HG03159 (cell line): Measurements from ENCODE around the gene SSBP3.
"Not testable (repeated sequence)": the region's sequence is repeated elsewhere in the genome, so short reads cannot be mapped to it uniquely, and the experiment has no call there.

Experiments
- ATAC-seq: cut with Tn5 transposase; IDR thresholded peaks from one replicate; pipeline ENCODE4 v1.9.1; 2021; ENCODE audit warnings: mild to moderate bottlenecking, moderate library complexity; ENCODE audit not compliant: unreplicated experiment

Gene SSBP3

DNA sequence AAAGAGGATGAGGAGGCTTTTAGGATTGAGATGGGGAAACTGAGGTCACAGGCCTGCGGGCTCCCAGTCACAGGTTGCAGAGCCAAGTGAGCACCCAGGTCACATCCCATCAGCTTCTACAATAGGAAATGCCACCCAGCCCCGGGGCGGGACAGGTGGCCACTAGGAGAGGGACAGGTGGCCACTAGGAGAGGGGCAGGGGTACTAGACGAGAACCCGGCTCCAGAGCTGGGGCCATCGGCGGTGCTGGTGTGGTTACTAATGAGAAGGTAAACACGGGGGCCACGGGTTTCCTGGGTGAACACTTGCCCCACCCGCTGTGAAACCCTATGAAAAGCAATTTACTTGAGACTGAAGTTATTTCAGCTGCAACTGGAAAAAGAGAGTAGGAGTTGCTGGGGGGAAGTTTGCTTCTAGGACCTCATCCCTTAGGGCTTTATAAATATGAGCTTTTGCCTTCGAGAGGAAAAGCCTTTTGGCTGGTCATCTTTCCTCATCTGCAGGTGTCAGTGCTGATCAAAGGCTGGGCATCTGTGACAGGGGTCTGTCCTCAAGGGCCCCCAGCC, 153.7 kb downstream of the SSBP3 start:
- ATAC-seq, result no peak

GRCh38 chr1:54250670-54251069, 155.5 kb downstream of the SSBP3 start:
- ATAC-seq, result no peak

- no peak for ATAC-seq
Observed at GRCh38 chr1:54249819-54250435, 156.3 kb downstream of the SSBP3 start.

DNA sequence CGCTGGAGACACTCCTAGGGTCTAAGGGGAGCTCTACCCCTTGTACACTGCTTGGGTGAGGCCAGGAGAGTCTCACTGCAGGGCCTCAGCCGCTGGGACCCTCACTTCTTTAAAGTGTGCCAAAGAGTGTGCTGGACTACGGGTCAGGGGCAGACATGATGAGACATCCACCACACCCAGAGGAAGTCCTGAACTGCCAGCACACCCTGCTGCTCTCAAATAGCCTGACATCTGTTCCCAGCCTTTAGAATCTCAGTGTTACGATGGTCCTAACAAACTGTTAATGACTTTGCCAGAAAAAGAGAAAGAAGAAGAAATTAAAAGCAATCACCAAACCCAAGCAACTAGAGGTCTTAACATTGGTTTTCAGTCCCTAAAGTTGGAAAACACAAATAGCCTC, 157.2 kb downstream of the SSBP3 start:
- no peak for ATAC-seq

DNA sequence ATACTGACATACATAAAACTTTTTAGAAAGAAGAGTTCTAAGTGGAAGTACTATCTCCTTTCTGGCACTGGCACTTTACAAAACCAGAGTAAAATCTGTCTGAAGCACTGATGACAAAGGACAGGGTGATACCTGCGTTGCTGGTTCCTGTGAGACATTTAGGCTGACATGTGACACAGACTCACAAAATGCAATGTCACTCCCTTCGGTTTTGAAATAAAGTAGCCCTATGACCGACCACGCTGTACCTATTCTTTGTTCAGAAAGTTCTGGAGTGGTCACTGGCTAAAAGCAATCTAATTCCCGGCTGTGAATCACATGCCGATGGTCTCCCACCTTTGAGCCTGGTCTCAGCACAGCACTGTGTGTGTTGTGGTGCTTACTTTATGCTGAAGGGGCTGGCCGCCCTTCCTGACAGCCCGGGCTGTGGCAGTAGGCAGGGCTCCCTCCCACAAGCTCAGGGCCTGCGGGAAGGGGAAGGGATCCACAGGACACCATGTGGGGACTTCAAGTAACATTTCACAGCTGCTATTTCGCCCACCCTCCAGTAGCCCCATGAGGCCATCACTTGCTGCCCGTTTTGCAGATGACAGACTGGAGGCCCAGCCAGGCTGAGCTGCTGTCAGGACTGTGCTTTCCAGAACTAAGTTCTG, 158.2 kb downstream of the SSBP3 start:
- no peak for ATAC-seq

DNA sequence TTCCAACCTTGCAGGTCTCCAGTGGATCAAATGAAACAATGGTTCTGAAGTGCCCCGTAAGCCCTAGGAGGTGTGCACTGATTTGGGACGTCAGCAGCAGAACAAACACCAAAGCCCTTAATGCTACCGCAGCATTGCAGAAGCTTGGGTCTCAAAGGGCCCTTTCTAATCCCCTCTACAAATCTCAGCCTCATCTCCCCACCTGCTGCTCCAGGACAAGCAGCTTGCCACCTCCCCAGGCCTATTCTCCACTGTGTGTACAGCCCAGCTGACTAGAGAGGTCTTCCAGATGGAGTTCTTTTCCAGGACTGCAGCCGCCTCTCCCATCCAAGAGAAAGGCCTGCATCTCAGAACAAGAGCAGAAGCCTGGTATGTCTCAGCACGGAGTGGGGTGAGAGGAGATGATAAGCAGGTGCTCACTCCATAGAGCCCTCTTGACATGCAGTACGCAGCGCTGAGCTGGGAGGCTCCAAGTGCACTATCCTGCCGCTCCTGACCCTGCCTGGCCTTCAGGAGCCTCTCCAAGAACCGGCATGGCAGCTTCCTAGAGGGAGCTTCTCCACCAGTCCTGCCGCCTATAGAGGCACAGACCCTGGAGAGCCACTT, 160.0 kb downstream of the SSBP3 start:
- ATAC-seq, result no peak

GRCh38 chr1:54245501-54245900, 160.7 kb downstream of the SSBP3 start:
- ATAC-seq, result no peak

GRCh38 chr1:54244655-54245054, 161.5 kb downstream of the SSBP3 start:
- no peak for ATAC-seq

DNA sequence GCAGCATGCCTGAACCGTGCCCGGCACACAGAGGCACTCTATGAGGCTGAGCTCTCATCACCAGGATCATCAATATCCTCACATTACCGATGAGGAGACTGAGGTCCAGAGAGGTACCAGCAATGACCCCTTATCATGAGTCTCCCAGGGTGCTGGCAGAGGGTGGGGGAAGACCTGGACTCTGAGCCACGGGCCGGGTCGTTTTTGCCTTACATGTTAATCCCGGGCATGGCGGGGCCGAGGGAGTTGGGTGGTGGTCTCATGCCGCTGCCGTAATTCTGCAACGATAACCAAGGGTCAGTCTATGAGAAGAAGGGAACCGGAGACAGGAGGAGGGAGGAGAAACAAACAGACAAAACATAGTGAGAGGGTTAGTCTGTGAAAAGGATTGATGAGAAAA, 163.2 kb downstream of the SSBP3 start:
- ATAC-seq, result no peak

DNA sequence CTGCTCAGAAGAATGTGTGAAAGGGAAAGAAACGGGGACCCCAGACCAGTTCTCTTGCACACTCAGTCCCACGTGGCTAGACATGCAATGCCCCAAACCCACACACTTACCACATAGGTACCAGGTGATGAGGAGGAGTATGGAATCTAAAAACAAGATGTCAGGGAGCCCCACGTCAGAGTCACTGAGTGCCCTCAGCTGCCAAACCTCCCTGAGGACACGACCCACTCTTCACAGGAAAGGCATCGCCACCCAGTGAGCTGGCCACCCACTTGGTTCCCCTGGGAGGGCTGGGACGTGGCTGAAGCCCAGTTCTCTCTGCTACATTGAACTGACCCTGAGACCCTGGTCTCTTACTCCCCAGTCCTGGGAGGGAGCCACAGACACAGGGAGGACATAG, 164.8 kb downstream of the SSBP3 start:
- ATAC-seq, result no peak

DNA sequence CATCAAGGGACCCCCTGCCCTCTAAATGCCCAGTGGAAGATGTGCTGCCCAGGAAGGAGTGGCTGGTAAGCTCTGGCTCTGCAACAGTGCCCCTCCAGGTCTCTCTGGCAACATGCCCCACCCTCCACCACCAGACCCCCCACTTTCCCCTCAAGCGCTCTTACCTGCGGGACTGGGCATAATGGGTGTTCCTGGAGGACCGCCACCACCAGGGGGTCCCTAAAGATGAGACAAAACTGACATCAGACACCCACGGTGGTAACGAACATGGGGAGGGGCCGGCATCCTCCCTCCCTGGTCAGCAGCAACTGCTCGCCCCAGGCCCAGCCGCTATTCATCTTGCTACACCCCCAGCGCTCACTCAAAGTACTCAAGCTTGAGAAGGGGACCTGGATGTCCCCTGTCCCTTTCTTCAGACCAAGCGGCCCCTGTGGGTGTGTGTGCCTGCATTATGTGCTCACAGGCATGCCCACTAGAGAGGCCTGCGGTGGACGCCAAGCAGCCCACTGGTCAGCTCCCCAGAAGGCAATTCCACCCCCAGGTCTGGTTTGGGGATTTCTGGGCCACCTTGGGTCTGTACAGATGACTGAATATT, 165.4 kb downstream of the SSBP3 start:
- no peak for ATAC-seq

DNA sequence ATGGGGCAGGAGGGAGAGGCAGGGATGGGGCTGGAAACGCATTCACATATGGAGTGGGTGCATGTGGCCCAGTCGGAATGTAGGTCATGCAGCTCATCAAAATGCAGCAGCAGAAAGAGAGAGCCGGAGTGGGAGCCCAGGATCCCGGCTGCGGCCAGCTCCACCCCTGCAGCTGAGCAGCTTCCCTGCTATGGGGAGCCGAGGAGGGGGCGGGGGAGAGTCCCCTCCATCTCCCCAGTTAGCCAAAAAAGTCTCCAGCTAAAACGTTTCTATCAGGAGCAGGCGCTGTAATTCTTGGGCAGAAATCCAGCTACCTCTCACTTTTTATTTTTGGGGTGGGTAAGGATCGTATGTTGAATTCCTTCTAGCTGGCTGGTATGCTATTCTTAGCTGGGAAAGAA, 166.6 kb downstream of the SSBP3 start:
- ATAC-seq, result no peak

GRCh38 chr1:54239035-54239383, 167.2 kb downstream of the SSBP3 start:
- no peak for ATAC-seq

- no peak for ATAC-seq
Observed at GRCh38 chr1:54238353-54239034, 167.7 kb downstream of the SSBP3 start.

GRCh38 chr1:54237586-54237985, 168.6 kb downstream of the SSBP3 start:
- no peak for ATAC-seq

DNA sequence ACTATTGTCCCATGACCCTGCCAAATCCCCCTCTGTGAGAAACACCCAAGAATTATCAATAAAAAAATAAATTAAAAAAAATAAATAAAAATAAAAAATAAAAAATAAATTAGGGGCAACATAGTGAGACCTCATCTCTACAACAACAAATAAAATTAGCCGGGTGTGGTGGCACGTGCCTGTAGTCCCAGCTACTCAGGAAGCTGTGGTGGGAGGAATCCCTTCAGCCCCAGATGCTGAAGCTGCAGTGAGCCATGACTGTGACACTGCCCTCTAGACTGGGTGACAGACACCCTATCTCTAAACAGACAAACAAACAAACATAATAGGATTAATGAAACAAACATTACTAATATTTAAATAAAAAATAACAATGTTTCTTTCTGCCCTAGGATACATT, 171.9 kb downstream of the SSBP3 start:
- ATAC-seq, result no peak

DNA sequence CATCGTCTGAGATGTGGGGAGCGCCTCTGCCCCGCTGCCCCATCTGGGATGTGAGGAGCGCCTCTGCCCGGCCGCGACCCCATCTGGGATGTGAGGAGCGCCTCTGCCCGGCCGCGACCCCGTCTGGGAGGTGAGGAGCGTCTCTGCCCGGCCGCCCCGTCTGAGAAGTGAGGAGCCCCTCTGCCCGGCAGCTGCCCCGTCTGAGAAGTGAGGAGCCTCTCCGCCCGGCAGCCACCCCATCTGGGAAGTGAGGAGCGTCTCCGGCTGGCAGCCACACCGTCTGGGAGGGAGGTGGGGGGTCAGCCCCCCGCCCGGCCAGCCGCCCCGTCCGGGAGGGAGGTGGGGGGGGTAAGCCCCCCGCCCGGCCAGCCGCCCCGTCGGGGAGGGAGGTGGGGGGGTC, 173.0 kb downstream of the SSBP3 start:
- not testable (repeated sequence) for ATAC-seq

DNA sequence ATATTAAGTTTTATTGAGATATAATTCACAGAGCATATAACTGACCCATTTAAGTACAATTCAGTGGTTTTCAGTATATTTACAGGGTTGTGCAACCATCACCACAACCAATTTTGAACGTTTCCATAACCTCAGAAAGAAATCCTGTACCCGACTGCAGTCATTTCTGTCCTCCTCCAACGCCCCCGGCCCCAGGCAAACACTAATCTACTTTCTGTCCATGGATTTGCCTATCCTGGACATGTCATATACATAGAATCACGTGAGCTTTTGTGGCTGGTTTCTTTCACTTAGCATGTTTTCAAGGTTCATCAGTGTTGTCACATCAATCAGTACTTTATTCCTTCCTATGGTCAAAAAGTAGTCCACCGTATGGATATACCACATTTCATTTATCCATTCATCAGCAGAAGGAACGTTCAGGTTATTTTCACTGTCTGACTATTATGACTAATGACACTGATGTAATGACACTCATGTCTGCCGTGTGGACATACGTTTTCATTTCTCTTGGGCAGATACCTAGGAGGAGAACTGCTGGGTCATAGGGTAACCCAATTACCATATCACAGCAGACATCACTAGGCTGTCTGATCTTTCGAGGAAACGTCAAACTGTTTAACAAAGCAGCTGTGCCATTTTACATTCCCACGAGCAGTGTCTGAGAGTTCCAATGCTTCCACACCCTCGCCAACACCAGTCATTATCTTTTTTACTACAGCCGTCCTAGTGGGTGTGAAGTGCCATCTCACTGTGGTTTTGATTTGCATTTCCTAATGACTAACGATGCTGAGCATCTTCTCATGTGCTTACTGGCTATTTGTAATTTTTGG, 175.5 kb downstream of the SSBP3 start:
- ATAC-seq, result no peak

DNA sequence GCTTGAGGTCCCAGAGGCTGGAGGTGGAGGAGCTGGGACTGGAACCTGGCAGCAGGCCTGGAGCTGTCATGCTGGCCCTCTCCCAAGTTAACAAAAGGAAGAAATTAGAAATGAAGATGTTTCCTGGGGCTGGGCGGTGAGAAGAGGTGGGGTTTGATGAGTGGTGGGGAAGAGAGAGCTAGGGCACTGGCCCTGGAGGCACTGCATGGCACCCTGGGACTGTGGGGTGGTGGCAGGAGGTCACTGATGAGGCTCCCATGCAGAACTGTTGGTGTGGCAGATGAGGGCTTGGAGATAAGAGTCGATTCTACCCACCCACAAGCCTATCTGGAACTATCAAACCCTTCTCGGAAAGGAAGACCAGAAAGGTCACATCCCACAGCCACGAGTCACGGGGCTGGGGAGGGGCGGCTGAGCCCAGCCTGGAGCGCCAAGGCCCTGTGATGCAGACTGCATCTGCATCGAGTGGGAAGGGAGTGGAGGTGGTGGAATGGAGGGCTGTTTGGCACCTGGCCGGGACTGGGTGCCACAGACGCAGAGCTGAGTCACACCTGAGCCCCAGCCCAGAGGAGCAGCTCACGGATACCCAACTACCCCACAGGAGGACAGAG, 176.8 kb downstream of the SSBP3 start:
- no peak for ATAC-seq

DNA sequence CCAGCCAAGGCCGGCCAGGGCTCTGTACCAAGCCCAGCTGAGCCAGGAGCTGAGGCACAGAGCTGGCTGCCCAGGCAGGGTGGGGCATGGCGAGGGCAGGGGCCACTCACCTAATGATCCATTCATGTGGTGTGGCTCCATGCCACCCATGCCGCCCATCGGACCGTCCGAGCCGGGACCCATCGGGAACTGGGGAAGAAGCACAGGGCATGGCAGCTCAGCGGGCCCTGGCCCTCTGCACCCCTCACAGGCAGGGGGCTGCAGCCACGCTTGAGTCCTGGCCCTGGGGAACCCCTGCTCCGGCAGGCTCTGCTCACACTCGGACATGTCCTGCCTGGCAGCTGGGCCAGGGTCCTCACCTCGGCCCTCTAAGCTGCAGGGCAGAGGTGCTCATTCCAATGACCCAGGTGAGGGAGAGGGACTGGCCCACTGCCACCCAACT, 177.5 kb downstream of the SSBP3 start:
- no peak for ATAC-seq
